T-helper 1 cell treated with Interleukin-12 subunit alpha and Interleukin-12 subunit beta and Interleukin-4 antibody, amounts not matched to agents 30 ng/mL and 1 ng/mL, for 36 hours (primary cell): ENCODE data around the gene MYO5C. TPM values are rescaled to one million over a fixed set of nuclear protein-coding genes. Genes with fewer than 3 reads are reported as not detected.

Experiments
- intact Hi-C: fragments of 100-400 bp; cut with micrococcal nuclease; formaldehyde crosslinking; loops from one replicate; pipeline ENCODE4 v1.15.1; 2024
- total RNA-seq: library from RNA; stranded (reverse); gene quantifications from 2 replicates; pipeline ENCODE4 v1.2.3, GENCODE V29; 2022

The MYO5C gene
- total RNA-seq, 1 donor from 2014 or later = 1.2 TPM

DNA sequence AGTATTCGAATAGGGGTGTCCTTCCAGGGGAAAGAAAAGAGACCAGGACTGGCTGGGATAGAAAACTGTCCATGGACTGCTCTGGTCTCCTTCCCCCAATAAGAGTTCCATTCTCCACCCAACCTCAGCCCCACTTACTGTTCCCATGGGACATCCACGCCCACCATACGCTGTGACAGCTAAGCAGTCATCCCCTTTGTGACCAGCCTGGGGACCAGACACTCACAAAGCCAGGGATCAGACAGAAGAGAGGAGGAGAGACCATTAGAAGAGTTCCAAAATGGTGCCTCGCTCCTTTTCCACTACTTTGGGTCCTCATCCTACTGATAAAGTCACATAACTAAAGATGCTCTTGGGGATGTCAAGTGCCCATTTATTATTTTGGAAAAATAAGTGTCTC lies 76.8 kb downstream of the MYO5C start:
- intact Hi-C loops = no loop called here

GRCh38 chr15:52218371-52218770 lies 77.2 kb downstream of the MYO5C start:
- intact Hi-C loops = no loop called here

DNA sequence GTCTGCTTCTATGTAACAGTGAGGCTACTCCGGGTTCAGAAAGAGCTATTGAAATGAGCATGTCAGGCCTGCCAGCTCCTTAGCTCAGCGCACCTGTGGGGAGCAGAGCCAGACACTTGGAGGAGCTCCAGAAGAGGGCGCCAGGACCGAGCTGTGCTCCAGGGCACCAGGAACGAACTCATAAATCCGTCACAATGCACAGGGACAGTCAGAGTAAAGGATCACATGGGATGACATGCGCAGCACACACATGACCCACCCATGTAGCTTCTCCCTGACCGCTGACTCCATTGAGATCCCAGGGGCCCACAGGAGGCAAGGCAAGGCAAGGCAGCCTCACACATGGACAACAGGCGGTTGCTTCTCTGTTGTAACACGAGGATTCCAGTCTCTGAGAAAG lies 78.4 kb downstream of the MYO5C start:
- intact Hi-C loops = no loop called here

GRCh38 chr15:52214553-52214952 lies 81.1 kb downstream of the MYO5C start:
- intact Hi-C loops = no loop called here

GRCh38 chr15:52213206-52213605 lies 82.4 kb downstream of the MYO5C start:
- intact Hi-C loops = no loop called here

DNA sequence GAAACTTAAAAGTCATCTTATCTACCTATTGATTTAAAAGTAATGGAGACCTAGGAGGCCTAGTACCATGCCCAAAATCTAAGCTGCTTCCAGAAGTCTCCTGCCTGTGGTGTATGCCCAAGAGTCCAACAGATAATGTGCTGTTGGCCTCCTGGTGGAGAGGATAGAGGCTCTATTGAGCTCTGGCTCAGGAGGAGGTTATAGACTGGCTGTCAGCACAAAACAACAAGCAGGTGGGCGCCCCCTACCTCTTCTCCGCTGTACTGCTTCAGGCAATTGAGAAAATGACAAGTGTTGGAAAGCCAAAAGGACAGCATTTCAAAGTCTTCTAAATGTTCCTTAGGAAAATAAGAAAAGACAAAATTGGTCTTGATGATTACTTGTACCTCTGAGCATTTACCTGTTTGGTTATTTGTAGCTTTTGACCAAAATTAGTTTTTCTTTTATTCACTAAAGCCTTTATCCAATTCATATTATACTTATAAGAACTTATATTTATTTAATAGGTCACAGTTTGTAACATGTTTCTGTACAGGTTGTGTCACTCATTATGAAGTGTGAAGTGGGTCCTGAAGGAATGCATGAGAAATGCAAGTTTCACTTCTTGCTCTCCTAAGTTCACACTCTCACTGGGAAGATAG lies 87.2 kb downstream of the MYO5C start:
- intact Hi-C loops = loop anchor here (1.0 to 5.0 kb wide), 6 partner anchors 19 to 226 kb away; no protein-coding TSS in a partner anchor

GRCh38 chr15:52207191-52207590 lies 88.4 kb downstream of the MYO5C start:
- intact Hi-C loops = loop anchor here (5.0 kb wide), 2 partner anchors 35 to 130 kb away; no protein-coding TSS in a partner anchor

- intact Hi-C loops = loop anchor here (5.0 kb wide), 2 partner anchors 34 to 129 kb away; no protein-coding TSS in a partner anchor
Measured at GRCh38 chr15:52206446-52206845, 89.2 kb downstream of the MYO5C start.

GRCh38 chr15:52204657-52205056 lies 90.9 kb downstream of the MYO5C start:
- intact Hi-C loops = loop anchor here (5.0 kb wide), 2 partner anchors 32 to 127 kb away; no protein-coding TSS in a partner anchor

DNA sequence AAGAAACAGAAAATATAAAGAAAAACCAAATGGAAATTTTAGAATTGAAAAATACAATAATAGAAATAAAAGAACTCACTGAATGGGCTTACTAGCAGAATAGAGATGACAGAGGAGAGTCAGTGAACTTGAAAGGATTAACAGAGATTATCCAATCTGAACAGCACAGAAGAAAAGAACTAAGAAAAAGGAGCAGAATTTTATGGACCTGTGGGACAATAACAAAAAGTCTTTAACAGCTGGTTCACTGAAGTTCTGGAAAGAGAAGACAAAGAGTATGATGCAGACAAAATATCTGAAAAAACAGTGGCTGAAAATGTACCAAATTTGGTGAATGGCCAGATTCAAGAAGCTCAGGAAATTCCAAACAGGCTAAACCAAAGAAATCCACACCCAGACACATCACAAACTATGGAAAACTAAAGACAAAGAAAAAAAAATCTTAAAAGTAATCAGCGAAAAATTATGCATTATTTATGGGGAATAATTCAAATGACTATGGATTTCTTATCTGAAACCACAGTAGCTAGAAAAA lies 94.7 kb downstream of the MYO5C start:
- intact Hi-C loops = no loop called here

- intact Hi-C loops = no loop called here
Measured at GRCh38 chr15:52199271-52199670, 96.3 kb downstream of the MYO5C start.

DNA sequence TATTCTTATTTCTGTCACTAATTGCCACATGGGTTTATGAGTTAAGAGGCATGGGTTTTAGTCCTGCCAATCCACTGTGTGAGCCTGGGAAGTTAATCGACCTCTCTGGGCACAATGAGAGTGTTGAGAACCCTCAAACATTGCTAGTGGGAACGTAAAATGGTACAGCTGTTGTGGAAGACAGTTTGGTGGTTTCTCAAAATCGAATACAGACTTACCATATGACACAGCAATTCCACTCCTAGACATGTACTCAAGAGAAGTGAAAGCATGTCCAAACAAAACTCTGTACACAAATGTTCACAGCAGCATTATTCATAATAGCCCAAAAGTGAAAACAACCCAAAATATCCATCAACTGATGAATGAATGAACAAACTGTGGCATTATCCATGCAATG lies 98.7 kb downstream of the MYO5C start:
- intact Hi-C loops = no loop called here

GRCh38 chr15:52193791-52194190 lies 101.8 kb downstream of the MYO5C start:
- intact Hi-C loops = no loop called here

- intact Hi-C loops = no loop called here
Measured at GRCh38 chr15:52193321-52193720, 102.3 kb downstream of the MYO5C start.

- intact Hi-C loops = no loop called here
Measured at GRCh38 chr15:52191207-52191606, 104.4 kb downstream of the MYO5C start, which contains the start of gene GNB5. Gene GNB5, minus strand, starts transcription at chr15:52191392. Its CDS starts 6,716 bp downstream, at chr15:52184676.

GRCh38 chr15:52186651-52187486 lies 108.7 kb downstream of the MYO5C start:
- intact Hi-C loops = loop anchor here (10.0 kb wide), 1 partner anchor 278 kb away; no protein-coding TSS in a partner anchor

GRCh38 chr15:52185151-52185561 lies 110.4 kb downstream of the MYO5C start:
- intact Hi-C loops = loop anchor here (10.0 kb wide), 1 partner anchor 280 kb away; no protein-coding TSS in a partner anchor

- intact Hi-C loops = loop anchor here (5.0 to 10.0 kb wide), 2 partner anchors 280 to 343 kb away; partner anchors contain the start of gene MYO5A
Measured at GRCh38 chr15:52184721-52185120, 110.9 kb downstream of the MYO5C start.

DNA sequence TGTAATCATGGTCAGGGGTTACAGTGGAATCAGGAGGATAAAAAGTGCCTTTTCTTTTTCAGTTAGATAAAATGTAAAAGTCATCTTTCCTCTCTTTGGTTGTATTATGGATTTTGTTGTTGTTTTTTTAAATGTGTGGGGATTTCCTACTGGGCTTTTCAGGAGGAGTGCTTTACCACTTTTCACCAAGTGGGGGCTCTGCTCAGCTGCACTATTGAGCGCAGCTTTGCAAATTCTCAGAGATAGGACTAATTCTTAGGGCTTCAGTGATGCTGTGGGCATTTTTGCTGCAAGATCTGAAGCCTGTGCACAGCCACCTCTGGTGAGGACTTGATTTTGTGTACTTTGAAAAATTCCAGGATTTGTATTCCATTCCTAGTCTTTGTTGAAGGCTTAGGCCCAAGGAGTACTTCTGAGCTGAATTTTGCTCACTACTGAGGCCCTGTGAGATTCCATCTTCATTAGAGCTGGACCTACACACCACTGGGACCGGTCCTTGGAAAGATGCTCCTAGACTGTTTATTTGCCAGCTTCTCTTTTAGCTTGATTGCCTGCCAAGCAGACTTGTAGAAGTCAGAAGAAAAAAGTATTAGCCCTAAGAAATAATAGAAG lies 111.9 kb downstream of the MYO5C start:
- intact Hi-C loops = loop anchor here (1.0 to 10.0 kb wide), 3 partner anchors 25 to 344 kb away; partner anchors contain the start of gene MYO5A

- intact Hi-C loops = loop anchor here (2.0 to 10.0 kb wide), 3 partner anchors 283 to 497 kb away; partner anchors contain the start of genes ATOSA and MYO5A
Measured at GRCh38 chr15:52181938-52182780, 113.4 kb downstream of the MYO5C start.
